NCI-H82 (cell line): Measurements from ENCODE around the gene CUL9.
"Not testable (repeated sequence)": the region's sequence is repeated elsewhere in the genome, so short reads cannot be mapped to it uniquely, and the experiment has no call there.

Experiments used
- DNase-seq: peaks from one replicate; lab custom pipeline; 2025; lab: John Stamatoyannopoulos, UW

Gene CUL9

DNA sequence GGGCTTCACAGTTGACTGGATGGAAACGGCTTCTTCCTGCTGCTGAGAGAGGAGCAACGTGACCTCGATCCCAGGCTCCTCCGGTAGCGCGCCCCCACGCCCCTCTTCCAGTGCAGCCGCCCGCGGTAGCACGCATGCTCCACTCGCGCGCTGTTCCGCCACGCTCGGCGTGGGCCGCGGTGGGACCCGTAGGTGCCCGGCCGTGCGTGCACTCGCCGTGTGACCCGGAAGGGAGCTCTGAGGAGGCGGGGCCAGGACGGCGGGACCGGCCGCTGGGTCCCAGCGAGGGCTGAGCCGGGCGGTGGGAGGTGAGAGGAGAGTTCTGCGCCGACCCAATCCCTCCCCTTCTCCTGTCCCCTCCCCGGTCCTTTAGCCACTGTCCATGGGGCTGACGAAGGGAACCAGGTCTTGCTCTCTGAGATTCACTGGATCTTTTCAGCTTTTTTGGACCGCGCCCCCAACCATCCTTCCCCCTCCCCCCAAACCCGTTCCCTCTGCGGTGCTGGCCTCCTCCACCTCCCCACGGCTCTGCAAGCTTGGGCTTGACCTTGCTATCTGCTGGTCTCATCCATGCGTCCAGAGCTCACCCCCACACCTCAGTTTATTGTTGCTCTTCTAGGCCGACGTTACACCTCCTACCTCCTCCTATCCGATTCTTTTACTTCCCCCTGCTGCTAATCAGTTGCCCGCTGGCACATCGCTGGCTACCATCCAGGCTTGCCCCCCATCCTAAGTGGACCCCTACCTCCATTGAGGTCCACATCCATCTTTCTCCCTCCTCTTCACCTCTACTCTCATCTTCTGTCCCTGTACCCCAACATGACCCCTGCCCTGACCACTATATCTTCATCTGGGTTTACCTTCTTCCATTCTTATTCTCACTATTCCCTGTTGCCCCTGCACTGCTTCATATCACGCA is at the start of gene CUL9:
Gene CUL9, plus strand, starts transcription at position 255 of the 919 bp plus-strand sequence. CDS start 2,115 bp downstream, outside the sequence.
- peak; percentile 89 for DNase-seq

DNA sequence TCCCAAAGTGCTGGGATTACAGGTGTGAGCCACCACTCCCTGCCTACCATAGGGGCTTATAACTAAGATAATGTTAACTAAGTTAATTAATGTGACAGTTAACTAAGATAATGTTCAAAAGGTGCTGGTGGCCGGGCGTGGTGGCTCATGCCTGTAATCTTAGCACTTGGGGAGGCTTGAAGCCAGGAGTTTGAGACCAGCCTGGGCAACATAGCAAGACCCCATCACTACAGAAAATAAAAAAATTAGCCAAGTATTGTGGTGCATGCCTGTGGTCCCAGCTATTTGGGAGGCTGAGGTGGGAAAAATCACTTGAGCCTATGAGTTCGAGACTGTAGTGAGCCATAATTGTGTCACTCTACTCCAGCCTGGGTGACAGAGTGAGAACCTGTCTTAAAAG is 43.7 kb upstream of the CUL9 start:
- no peak for DNase-seq

DNA sequence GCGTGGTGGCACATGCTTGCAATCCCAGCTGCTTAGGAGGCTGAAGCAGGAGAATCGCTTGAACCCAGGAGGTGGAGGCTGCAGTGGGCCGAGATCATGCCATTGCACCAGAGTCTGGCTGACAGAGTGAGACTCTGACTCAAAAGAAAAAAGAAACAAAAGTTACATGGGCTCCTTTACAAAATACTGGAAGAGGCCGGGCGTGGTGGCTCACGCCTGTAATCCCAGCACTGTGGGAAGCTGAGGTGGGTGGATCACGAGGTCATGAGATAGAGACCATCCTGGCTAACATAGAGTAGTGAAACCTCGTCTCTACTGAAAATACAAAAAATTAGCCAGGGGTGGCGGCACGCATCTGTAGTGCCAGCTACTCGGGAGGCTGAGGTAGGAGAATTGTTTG is 42.0 kb upstream of the CUL9 start:
- not testable (repeated sequence) for DNase-seq

DNA sequence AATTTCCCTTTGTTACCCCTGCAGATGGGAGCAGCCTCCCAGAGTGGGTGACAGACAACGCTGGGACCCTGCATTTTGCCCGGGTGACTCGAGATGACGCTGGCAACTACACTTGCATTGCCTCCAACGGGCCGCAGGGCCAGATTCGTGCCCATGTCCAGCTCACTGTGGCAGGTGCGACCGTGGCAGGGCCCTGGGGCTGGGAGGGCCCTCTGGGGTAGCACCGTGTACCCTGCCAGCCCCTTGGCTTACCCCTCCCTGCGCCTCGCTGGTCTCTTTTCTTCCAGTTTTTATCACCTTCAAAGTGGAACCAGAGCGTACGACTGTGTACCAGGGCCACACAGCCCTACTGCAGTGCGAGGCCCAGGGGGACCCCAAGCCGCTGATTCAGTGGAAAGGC is 40.4 kb upstream of the CUL9 start:
- DNase-seq = no peak

DNA sequence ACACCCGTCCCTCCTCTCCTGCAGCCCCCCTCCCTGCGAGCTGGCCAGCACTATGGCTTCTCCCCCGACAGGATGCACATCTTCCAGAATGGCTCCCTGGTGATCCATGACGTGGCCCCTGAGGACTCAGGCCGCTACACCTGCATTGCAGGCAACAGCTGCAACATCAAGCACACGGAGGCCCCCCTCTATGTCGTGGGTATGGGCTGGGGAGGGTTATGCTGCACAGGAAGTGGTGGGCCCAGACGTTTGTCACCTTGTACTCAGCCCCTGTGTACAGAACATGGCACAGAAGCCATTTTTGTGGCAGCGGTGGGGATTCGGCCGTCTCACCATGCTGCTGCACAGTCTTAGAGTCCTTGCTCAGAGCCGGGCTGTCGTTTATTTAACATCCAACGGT is 39.9 kb upstream of the CUL9 start:
- no peak for DNase-seq

DNA sequence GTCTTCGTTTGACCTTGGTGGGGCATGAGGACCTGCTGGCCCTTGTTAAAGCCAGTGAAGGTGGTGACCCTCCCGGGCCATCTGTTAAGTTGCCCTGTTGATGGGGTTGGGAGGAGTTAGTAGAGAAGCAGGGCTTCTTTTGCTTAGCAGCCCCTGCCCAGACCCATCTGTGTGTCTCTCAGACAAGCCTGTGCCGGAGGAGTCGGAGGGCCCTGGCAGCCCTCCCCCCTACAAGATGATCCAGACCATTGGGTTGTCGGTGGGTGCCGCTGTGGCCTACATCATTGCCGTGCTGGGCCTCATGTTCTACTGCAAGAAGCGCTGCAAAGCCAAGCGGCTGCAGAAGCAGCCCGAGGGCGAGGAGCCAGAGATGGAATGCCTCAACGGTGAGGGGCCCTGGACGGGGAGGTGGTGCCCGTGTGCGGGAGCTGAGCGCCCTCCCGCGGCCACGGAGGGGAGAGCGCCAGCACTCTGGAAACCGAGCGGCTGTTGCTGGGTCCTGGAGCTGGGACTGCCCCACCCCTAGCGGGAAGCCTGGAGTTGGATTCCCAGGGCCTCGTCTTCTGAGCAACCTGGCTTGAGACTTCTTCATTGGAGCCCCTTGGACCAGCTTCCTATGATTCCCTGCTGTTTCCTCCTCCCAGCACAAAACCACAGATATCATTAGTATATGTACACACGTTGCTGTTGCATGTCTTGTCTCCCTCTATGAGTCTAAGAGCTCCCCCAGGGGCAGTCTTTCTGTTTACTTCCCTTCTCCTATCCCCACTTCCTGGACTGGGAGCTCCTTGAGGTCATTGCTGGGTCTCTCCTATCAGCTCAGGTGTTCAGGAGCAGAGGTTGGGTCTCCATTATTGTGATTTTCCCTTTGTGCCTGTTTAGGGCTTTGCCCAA is 38.5 kb upstream of the CUL9 start:
- DNase-seq = peak; percentile 93

DNA sequence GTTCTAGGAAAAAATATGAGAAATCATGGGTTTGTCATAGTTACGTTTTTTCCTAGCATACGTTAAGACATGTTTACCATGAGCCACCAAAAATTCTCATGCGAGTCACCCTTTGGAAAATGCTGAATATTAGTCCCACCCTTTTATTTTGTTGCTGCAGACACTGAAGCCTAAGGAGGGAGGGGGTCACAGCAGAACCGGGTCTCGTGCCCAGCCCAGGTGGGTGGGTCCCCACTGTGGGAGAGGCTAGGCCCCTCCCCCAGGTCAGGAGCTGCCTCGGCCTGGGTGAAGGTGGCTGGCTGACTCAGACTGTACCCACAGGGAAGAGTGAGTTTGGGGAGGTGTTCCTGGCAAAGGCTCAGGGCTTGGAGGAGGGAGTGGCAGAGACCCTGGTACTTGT is 37.1 kb upstream of the CUL9 start:
- DNase-seq = no peak

DNA sequence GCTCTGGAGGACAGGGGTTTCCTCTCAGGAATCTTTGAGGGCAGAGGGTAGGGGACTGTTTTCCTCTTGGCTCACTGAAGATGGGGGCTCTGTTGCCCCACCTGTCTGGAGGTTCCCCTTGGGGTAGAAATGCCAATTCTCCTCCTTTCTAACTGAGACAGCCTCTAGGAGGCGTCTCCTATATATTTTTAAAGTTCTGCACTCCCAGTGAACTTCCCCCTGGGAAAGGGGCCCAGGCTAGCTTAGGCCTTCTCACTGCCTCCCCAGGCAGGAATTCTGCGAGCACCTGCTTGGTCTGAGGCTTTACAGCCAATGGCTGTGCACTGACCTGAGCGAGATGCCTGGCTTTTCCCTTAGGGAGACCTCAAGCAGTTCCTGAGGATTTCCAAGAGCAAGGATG is 35.7 kb upstream of the CUL9 start:
- no peak for DNase-seq

DNA sequence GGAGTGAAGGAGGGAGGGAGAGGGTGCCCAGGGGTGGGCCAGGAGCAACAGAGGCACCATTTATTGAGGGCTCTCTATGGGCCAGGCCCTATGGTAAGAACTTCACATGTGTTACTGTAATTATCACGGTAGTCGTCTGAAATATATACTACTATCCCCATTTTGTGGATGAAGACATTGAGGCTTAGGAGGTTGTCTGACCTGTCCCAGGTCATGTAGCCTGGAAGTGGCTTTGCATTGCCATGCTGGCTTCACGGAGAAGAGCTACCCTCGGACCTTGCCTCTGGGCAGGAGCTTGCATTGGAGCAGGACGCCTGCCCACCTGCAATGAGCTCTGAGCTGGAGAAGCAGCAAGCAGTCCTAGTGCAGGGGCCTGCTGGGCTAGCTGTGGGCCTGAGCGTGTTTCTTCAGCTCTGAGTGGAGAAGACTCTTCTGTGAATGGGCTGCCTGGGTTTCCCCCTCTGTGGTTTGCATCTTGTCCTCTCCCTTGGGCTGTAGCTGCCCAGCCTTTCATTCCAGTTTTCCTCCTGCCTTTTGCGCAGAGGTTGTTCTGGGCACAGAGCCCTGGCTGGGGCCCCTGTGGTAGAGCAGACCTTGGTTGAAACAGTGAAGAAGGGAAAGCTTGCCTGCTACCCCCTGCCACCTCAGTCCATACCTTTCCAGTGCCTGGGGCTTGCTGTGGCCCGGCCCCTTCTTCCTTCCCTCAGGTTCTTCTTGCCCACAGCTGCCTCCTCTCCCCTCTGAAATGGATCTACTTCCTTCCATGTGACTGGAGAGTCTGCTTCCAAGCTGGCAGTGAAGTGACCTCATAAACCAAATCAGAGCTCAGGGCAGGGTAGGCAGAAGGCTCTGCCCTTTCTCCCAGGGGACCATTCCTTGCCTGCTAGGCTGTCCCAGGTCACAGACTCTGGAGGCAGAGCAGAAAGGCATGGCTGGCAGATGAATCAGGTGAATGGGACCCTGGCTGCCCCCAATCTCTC is 35.0 kb upstream of the CUL9 start:
- DNase-seq = peak; percentile 41

DNA sequence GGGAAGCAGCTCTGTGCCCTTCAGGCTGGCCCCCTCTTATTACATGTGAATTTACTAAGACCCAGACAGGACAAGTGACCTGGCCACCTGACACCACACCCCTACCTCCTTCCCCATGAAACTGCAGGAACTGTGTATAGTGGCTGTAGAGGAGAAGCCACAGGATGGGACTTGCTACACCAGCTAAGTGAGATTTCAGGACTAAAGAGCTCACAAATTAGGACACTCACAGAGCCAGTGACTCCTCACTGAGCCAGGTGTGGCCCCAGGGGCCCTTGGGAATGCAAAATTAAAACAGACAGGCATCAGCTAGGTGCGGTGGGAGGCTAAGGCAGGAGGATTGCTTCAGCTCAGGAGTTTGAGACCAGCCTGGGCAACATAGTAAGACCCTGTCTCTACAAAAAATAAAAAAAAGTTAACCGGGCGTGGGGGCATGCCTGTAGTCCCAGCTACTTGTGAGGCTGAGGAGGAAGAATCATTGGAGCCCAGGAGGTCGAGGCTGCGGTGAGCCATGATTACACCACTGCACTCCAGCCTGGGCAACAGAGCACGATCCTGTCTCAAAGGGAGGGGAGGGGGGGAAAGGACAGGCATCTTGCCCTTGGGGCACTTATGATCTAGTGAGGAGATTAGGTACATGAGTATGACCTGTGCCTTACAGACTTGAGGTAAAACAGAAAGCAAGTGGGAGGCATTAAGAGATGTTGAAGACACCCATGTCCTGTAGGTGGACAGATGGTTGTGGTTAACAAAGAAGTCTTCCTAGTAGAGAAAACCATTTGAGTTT is 34.1 kb upstream of the CUL9 start:
- no peak for DNase-seq

DNA sequence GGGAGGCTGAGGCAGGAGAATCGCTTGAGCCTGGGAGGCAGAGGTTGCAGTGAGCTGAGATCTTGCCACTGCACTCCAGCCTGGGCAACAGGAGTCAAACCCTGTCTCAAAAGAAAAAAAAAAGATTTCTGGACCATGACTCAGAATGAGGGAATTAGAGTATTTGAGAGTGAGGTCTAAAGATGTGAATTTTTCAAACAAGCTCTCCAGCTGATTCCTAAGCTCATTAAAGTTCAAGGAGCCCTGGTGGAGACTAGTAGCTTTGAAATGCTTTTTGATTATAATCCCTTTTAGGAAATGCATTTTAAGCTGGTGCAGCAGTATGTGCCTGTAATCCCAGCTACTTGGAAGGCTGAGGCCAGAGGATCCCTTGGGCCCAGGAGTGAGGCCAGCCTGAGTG is 32.7 kb upstream of the CUL9 start:
- peak; percentile 88 for DNase-seq

DNA sequence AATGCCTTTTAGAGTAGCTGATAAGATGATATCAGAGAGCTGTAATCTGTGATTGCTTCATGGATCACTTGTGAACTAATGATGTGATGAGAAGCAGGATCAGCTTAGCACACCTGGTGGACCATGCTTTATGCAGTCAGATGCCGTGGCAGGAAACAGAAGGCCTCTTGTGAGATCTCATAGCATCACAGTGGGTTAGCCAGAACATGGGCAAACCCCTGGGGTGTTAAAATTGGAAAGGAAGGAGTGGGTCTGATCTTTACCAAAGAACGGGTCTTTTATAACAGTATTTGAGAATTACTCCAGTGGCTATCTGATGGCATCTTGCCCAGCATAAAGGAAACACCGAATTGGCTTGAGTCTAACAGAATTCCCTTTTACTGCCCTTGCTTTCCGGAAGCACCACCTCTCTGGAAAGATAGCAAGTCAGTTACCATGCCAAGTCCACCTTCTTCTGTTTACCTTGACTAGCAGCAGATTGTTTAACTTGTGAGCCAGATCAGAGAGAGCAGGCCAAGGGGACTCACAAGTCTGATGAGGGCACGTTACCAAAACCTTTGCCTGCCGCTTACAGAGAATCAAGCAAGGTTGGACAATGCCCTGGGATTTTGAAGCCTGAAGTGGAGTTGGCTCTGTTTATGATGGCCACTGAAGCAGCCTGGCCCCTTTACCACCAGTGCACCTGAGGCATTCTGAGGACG is 31.8 kb upstream of the CUL9 start:
- no peak for DNase-seq

DNA sequence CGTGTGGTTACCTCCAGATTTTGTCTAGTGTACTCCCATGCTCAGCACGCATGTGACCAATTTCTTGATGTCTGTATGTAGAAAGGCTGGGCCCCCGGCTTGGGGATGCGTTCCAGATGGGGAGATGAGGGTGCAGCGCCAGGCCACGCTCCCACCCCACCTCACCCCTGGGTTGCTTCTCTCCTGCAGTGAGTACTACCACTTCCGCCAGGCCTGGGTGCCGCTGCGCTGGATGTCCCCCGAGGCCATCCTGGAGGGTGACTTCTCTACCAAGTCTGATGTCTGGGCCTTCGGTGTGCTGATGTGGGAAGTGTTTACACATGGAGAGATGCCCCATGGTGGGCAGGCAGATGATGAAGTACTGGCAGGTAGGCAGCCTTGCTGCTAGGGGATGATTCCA is 22.4 kb upstream of the CUL9 start:
- DNase-seq = no peak

DNA sequence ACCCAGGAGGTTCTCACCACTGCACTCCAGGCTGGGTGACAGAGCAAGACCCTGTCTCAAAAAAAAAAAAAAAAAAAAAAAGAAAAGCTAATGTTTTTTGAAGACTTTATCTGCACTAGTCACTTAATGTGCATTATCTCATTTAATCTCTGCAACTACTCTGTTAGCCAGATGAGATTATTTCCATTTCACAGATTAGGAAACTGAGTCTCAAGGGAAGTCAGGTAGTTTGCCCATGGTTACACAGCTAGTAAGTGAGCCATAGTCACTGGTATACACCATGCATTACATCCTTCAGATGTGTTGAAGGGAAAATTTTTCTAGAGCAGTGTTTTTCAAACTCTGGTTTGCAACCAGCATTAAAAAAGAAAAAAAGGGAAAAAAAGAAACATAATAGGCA is 18.1 kb upstream of the CUL9 start:
- no peak for DNase-seq

DNA sequence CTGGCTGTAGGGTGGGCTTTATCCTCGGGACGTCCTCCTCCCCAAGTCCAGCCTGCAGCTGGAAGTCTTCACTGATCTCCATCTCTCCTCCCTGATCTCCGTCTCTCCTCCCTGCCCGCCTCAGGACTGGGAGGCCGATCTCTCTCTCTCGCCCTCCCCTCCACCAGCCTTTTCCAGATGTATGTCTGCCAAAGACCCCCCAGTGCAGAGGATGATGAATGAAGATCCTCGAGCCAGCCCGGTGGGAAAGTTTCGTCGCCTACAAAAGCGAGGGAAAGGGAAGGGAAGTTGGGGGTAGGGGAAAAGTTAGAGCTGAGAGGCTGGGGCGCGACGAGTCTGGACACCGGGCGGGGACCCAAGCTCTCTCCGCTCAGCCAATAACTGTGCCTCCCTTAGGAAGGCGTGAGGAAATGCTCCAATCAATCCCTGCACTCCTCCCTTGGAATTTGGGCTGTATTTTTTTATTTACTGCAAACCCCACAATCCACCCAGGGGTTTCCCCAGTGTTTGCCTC is 11.5 kb upstream of the CUL9 start:
- DNase-seq = peak; percentile 95

DNA sequence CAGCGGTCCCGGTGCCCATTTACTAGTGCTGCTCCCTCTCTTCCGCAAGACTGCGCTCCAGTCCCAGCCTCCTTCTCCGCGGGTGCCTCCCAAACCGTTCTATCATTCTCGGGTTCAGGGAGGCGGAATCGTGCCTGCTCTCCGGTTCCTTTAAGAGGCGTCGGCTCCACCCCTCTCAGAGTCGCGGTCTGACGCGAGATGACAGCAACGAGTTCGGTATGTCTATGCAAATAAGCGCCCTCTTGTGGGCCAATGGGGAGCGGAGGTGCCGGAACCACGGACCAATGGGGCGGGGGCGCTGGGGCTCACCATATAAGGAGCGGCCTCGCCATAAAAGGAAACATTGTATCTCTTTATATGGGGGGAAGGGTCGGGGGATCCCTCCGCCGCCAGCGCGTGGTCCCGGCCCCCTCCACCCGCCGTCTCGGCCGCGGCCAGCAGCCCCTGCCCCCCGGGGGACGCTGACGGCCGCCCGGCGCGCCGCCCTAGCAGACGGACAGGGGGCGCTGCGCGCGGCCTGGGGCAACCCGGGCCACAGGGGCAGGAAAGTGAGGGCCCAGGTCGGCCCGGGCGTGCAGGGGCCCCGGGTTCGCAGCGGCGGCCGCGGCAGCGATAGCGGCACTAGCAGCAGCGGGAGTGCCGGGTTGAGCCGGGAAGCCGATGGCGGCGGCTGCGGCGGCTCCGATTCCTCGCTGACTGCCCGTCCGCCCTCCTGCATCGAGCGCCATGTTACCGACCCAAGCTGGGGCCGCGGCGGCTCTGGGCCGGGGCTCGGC is 10.9 kb upstream of the CUL9 start, which contains the start of gene SRF:
Gene SRF, plus strand, starts transcription at position 339 of the 776 bp plus-strand sequence. Its CDS starts 388 bp downstream, at position 727.
- DNase-seq = peak; percentile 100

DNA sequence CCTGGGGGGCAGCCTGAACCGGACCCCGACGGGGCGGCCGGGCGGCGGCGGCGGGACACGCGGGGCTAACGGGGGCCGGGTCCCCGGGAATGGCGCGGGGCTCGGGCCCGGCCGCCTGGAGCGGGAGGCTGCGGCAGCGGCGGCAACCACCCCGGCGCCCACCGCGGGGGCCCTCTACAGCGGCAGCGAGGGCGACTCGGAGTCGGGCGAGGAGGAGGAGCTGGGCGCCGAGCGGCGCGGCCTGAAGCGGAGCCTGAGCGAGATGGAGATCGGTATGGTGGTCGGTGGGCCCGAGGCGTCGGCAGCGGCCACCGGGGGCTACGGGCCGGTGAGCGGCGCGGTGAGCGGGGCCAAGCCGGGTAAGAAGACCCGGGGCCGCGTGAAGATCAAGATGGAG is 10.3 kb upstream of the CUL9 start:
- DNase-seq = peak; percentile 59

DNA sequence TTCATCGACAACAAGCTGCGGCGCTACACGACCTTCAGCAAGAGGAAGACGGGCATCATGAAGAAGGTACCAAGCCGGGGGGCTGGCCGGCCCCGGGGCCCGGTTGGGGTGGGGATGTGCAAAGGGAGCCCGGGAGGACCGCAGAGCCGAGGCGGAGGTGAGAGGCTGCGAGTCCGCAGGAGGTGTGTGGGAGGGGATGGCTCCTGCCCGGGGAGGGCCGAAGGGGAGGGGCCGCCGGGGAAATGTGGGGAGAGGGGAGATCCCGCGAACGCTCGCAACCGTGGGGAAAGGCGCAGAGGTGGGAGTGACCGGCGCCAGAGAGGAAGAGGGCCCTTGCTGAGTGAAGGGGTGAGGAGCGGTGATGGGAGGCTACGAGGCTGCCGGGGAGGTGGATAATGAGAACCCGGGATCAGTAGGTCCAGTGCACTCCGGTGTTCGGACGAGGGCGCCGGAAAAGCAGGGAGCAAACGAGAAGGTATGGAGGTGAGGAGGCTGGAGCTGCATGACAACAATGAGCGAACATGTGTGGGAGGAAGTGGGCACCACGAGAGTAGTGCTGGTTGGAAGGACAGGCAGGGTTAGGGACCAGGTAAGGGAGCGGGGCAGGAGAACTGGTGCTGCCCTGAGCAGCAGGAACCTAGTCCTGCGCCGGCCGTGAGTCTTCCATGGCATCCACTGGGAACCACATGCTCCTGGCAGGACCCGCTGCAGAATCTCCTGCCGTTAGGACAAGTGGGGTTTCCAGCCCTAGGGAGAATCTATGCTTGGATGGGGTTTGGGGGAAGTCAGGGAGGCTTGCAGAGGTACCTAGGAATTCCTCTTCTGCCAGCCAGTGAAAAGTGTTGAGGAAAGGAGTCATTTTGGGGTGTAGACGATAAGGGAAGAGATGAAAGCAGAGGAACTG is 9.6 kb upstream of the CUL9 start:
- DNase-seq = peak; percentile 68
